Kidney glomerular epithelial cell (primary cell): ENCODE measurements around the gene C12orf42.
A peak's percentile ranks its signal among the peaks of the same experiment; 100 is the strongest.
"Not testable (repeated sequence)": the region's sequence is repeated elsewhere in the genome, so short reads cannot be mapped to it uniquely, and the experiment has no call there.

Experiments
- DNase-seq: peaks from one replicate; lab custom pipeline; 2025; lab: John Stamatoyannopoulos, UW

C12orf42 gene

GRCh38 chr12:103424849-103425586 lies 70.8 kb downstream of the C12orf42 start:
- DNase-seq = not testable (repeated sequence)

- DNase-seq = no peak
These were observed 72.3 kb downstream of the C12orf42 start for GRCh38 chr12:103423516-103423910.

GRCh38 chr12:103422746-103423515 lies 72.8 kb downstream of the C12orf42 start:
- DNase-seq = no peak

- no peak for DNase-seq
These were observed 73.4 kb downstream of the C12orf42 start for GRCh38 chr12:103422328-103422727.

- no peak for DNase-seq
These were observed 74.4 kb downstream of the C12orf42 start for GRCh38 chr12:103421402-103421801.

- DNase-seq = no peak
These were observed 80.1 kb downstream of the C12orf42 start for GRCh38 chr12:103415681-103416080.

GRCh38 chr12:103401421-103401820 lies 94.3 kb downstream of the C12orf42 start:
- DNase-seq = peak; percentile 83

GRCh38 chr12:103399986-103400385 lies 95.8 kb downstream of the C12orf42 start:
- no peak for DNase-seq

GRCh38 chr12:103397536-103397935 lies 98.2 kb downstream of the C12orf42 start:
- DNase-seq = no peak

GRCh38 chr12:103392722-103393121 lies 103.0 kb downstream of the C12orf42 start:
- no peak for DNase-seq

GRCh38 chr12:103391103-103391502 lies 104.7 kb downstream of the C12orf42 start:
- no peak for DNase-seq

GRCh38 chr12:103387385-103387784 lies 108.4 kb downstream of the C12orf42 start:
- DNase-seq = no peak

- no peak for DNase-seq
These were observed 109.3 kb downstream of the C12orf42 start for GRCh38 chr12:103386451-103386850.

GRCh38 chr12:103382736-103383346 lies 112.9 kb downstream of the C12orf42 start:
- DNase-seq = no peak

GRCh38 chr12:103382119-103382518 lies 113.6 kb downstream of the C12orf42 start:
- no peak for DNase-seq

- no peak for DNase-seq
These were observed 116.1 kb downstream of the C12orf42 start for GRCh38 chr12:103379670-103380069.

GRCh38 chr12:103373088-103373523 lies 122.7 kb downstream of the C12orf42 start:
- no peak for DNase-seq

GRCh38 chr12:103369929-103370328 lies 125.8 kb downstream of the C12orf42 start:
- DNase-seq = no peak

GRCh38 chr12:103368167-103368566 lies 127.6 kb downstream of the C12orf42 start:
- DNase-seq = no peak

GRCh38 chr12:103354403-103354802 lies 141.4 kb downstream of the C12orf42 start:
- DNase-seq = no peak

- no peak for DNase-seq
These were observed 141.9 kb downstream of the C12orf42 start for GRCh38 chr12:103353913-103354312.

- DNase-seq = no peak
These were observed 145.7 kb downstream of the C12orf42 start for GRCh38 chr12:103350116-103350515.

- DNase-seq = no peak
These were observed 146.8 kb downstream of the C12orf42 start for GRCh38 chr12:103348935-103349334.
